NT2/D1 (cell line): ENCODE results near the gene CSF2RB.

Source experiments
- DNase-seq: peaks from one replicate; pipeline ENCODE4 v3.0.0-alpha.2; 2011; ENCODE audit warnings: low read depth, low spot score
- H3K27me3 ChIP-seq: 2 replicates; pipeline ENCODE4 v1.6.0; 2011; ENCODE audit warnings: mild to moderate bottlenecking; ENCODE audit not compliant: insufficient read length, insufficient read depth
- H3K36me3 ChIP-seq: 2 replicates; pipeline ENCODE4 v1.6.1; 2011; ENCODE audit warnings: mild to moderate bottlenecking, low read length, mixed read lengths; ENCODE audit not compliant: insufficient read depth, insufficient read length
- H3K4me1 ChIP-seq: 2 replicates; pipeline ENCODE4 v1.5.1; 2011; ENCODE audit not compliant: insufficient read depth, insufficient read length
- H3K4me3 ChIP-seq: 2 replicates; pipeline ENCODE4 v1.5.1; 2011; ENCODE audit warnings: low read depth; ENCODE audit not compliant: insufficient read length
- H3K9ac ChIP-seq: 2 replicates; pipeline ENCODE4 v1.6.0; 2011; ENCODE audit warnings: low read depth; ENCODE audit not compliant: insufficient read length
- H3K9me3 ChIP-seq: 2 replicates; pipeline ENCODE4 v1.5.1; 2011; ENCODE audit warnings: mild to moderate bottlenecking, low read length; ENCODE audit not compliant: insufficient read depth
- SUZ12 ChIP-seq: IDR thresholded peaks from 2 replicates; pipeline ENCODE4 v1.6.1; 2011; ENCODE audit not compliant: insufficient read length, insufficient read depth; ENCODE audit errors: extremely low read depth
- YY1 ChIP-seq: IDR thresholded peaks from 2 replicates; pipeline ENCODE4 v1.6.1; 2011; ENCODE audit not compliant: insufficient read length, insufficient read depth
- ZNF274 ChIP-seq: IDR thresholded peaks from 2 replicates; pipeline ENCODE4 v1.6.1; 2011; ENCODE audit warnings: mild to moderate bottlenecking, low read depth, low read length

CSF2RB gene

DNA sequence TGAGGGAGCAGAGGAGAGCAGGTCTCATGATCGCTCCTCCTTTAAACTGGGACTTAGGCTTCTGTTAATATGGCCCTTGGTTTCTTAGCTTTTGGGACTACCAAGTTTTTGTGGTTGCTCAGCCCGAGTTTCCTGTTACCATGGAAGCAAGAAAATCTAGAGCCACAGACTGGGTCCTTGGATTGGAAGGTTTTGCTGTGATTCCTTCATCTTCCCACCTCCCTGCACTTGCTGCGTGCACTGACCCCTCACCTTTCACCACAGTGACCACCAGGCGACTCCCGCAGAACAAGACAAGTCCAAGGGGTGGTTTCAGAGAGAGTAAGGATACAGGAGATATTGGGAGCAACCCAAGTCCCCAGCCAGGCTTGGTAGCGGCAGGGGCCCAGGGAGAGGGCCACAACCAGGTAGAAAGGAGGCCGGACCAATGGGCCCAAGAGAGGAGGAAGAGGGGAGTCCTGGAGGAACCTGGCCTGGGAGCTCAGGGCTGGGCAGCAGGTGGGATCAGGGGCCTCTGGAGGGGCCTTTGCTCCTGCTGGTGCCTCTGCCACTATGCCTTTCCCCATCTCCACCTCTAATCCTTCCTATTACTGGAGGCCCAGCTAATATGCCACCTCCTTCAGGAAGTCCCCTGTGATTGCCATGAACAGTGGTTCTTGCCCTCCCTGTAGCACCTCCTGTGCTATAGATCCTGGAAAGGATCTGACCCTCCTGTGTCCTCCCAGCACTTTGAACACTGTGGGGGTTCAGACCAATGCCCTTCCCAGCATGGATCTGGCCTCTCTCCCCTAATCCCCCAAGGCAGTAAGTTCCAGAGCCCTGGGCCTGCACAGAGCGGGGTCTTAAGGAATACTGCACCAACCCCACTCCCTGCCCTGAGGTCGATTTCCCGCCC lies 21.2 kb downstream of the CSF2RB start:
- Histone ChIP-seq H3K9ac (no peak overlapping the region), H3K4me1 (peaks cover 3% of the 10 kb centered on the region), H3K36me3 (no peaks in the 10 kb centered on the region), H3K4me3 (no peak overlapping the region), H3K9me3 (no peaks in the 10 kb centered on the region), H3K27me3 (no peaks in the 10 kb centered on the region)
- TF ChIP-seq ZNF274 (no peak), SUZ12 (no peak), YY1 (no peak)
- no peak for DNase-seq

GRCh38 chr22:36935313-36935610 lies 21.8 kb downstream of the CSF2RB start:
- no peak for DNase-seq
- Histone ChIP-seq H3K36me3 (no peaks in the 10 kb centered on the region), H3K4me1 (peaks cover under 1% of the 10 kb centered on the region), H3K9me3 (no peaks in the 10 kb centered on the region), H3K4me3 (no peak overlapping the region), H3K9ac (no peak overlapping the region), H3K27me3 (no peaks in the 10 kb centered on the region)
- TF ChIP-seq ZNF274, result no peak
- no peak for TF ChIP-seq YY1
- no peak for TF ChIP-seq SUZ12

DNA sequence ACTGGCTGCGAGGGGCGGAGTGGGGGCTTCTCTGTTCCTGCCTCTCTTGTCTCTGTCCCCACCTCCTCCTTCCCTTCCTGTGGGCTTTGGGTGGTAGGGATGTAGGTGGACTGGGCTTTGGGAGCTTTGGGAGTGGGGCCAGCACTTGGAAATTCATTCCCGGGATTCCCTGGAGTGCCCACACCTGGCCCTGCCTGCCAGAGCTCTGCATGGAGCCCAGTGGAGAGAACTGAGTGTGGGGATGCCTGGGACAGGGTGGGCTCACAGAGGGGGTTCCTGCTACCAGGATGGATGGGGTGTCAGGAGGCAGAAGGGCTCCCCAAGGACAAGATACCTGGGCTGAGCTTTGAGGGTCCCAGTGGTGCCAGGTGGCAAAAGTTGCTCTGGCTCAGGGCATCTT lies 22.3 kb downstream of the CSF2RB start:
- Histone ChIP-seq H3K9ac (no peak overlapping the region), H3K4me3 (no peak overlapping the region), H3K4me1 (no peaks in the 10 kb centered on the region), H3K9me3 (no peaks in the 10 kb centered on the region), H3K27me3 (no peaks in the 10 kb centered on the region), H3K36me3 (no peaks in the 10 kb centered on the region)
- no peak for DNase-seq
- no peak for TF ChIP-seq SUZ12
- TF ChIP-seq ZNF274, result no peak
- no peak for TF ChIP-seq YY1

DNA sequence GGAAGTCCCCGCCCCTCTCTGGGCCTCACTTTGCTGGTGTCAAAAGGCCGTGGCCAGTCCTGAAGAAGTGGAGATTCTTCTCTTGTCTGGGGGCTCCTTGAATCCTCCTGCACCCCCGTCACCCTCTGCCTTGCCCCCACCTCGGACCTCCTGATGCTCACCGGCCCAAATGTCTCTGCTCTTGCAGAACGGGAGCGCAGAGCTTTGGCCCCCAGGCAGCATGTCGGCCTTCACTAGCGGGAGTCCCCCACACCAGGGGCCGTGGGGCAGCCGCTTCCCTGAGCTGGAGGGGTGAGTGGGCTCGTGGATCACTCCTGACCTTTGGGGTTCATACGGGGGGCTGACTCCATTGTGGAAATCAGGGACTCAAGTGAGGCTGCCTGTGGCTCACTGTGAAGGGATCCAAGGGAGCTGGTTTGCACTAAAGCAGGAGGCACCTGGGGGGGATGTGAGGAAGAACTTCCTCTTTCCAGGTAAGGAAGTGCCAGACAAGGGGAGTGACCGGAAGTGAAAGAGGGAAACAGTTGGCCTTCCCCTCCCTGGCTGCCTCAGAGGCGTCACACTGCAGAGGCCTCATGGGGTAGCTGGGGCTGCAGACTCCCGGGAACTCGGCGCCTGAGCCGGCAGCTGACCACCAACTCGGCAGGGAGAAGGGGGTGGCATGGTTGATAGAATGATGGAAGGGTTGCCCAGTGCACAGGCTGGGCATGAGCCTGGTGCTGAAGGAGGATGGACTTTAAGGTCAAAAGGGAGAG lies 23.1 kb downstream of the CSF2RB start:
- Histone ChIP-seq H3K36me3 (no peaks in the 10 kb centered on the region), H3K4me1 (no peaks in the 10 kb centered on the region), H3K9ac (no peak overlapping the region), H3K4me3 (no peak overlapping the region), H3K27me3 (no peaks in the 10 kb centered on the region), H3K9me3 (no peaks in the 10 kb centered on the region)
- TF ChIP-seq ZNF274, result no peak
- TF ChIP-seq YY1, result no peak
- no peak for TF ChIP-seq SUZ12
- DNase-seq, result no peak

GRCh38 chr22:36937319-36938027 lies 24.0 kb downstream of the CSF2RB start:
- Histone ChIP-seq H3K4me3 (no peak overlapping the region), H3K27me3 (no peaks in the 10 kb centered on the region), H3K4me1 (no peaks in the 10 kb centered on the region), H3K9ac (no peak overlapping the region), H3K9me3 (no peaks in the 10 kb centered on the region), H3K36me3 (no peaks in the 10 kb centered on the region)
- DNase-seq, result no peak
- TF ChIP-seq SUZ12 (no peak), YY1 (no peak), ZNF274 (no peak)

- H3K9me3 ChIP-seq, result no peaks in the 10 kb centered on the region
- H3K4me3 ChIP-seq, result no peak overlapping the region
- TF ChIP-seq YY1 (no peak), ZNF274 (no peak), SUZ12 (no peak)
- no peaks in the 10 kb centered on the region for H3K36me3 ChIP-seq
- DNase-seq, result no peak
- H3K9ac ChIP-seq, result no peak overlapping the region
- no peaks in the 10 kb centered on the region for H3K27me3 ChIP-seq
- no peaks in the 10 kb centered on the region for H3K4me1 ChIP-seq
Measured at GRCh38 chr22:36938028-36938425, 24.6 kb downstream of the CSF2RB start.

DNA sequence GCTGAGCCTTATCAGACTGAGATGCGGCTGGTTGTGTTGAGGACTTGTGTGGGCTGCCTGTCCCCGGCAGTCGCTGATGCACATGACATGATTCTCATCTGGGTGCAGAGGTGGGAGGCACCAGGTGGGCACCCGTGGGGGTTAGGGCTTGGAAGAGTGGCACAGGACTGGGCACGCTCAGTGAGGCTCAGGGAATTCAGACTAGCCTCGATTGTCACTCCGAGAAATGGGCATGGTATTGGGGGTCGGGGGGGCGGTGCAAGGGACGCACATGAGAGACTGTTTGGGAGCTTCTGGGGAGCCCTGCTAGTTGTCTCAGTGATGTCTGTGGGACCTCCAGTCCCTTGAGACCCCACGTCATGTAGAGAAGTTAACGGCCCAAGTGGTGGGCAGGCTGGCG lies 25.5 kb downstream of the CSF2RB start:
- TF ChIP-seq SUZ12 (no peak), YY1 (no peak), ZNF274 (no peak)
- H3K4me3 ChIP-seq, result no peak overlapping the region
- H3K27me3 ChIP-seq, result no peaks in the 10 kb centered on the region
- H3K4me1 ChIP-seq, result no peaks in the 10 kb centered on the region
- H3K9me3 ChIP-seq, result no peaks in the 10 kb centered on the region
- no peak overlapping the region for H3K9ac ChIP-seq
- DNase-seq, result no peak
- no peaks in the 10 kb centered on the region for H3K36me3 ChIP-seq
